Measurements from ENCODE around the gene FAM47E. TPM values are rescaled to one million over a fixed set of nuclear protein-coding genes. Genes with fewer than 3 reads are reported as not detected.

The FAM47E gene
- total and polyA plus RNA-seq, 2 of the 8 experiments (the other 6 are each of a cell fraction or from before 2014, with no cell fraction given), result 1.3 to 1.4 TPM

DNA sequence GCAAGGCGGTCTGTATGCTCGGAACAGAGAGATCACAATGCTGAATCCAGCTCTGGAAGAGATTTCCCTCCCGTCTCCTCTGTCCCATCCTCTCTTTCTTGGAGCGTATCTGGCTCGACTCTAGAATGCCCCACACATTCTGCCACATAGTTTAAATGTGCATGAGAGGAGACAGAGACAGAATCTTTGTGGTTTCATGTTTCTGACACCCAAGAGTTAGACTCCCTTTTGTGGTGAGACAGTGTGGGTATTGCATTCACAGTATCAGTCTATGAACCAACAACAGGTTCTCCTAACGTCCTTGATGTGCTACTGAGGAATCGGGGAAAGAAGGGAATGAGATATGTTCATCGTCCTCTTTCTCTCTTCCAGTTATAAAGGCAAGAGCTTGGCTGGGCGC, 25.3 kb downstream of the FAM47E start (continued):
- no peak for TF ChIP-seq KDM1A (IDR thresholded peaks at IDR 0.05; ENCODE audit: borderline replicate concordance, low read length)
- no peak for TF ChIP-seq HDAC2 (IDR thresholded peaks at IDR 0.05; ENCODE audit: borderline replicate concordance in 1 of 2, low read depth in 2 of 2, low read length in 2 of 2)
- TF ChIP-seq KDM4A (IDR thresholded peaks at IDR 0.05; ENCODE audit: low read depth, low read length, severe bottlenecking), result no peak
- TF ChIP-seq SUZ12 (IDR thresholded peaks at IDR 0.05; ENCODE audit: low read length), result no peak

All from H1 (cell line).